Naive thymus-derived CD8-positive, alpha-beta T cell (primary cell): ENCODE results near the gene COMP. TPM values are rescaled to one million over a fixed set of nuclear protein-coding genes. Genes with fewer than 3 reads are reported as not detected.
A peak's percentile ranks its signal among the peaks of the same experiment; 100 is the strongest.

Experiments used
- ATAC-seq, 2 donors: fragments of 150-1000 bp; cut with Tn5 transposase in 1 of 2; sonication (Bioruptor Pico), chemical (Tn5 transposase) in 1 of 2; 1 replicate in 1 of 2; 2 replicates in 1 of 2; pipeline ENCODE4 v1.10.0; 2021; ENCODE audit warnings: mild to moderate bottlenecking in 2 of 2, moderate library complexity in 2 of 2
- POLR2A ChIA-PET: fragments of 350-600 bp; sonication (Branson Sonifier 250); formaldehyde crosslinking; loops from one replicate; lab custom pipeline; 2021; ENCODE audit warnings: antibody characterized with exemption; lab: Charles Lee
- DNase-seq, 10 donors: peaks; one replicate each; pipeline versions ENCODE4 v3.0.0 to v3.0.0-alpha.2; 2020 to 2022
- H3K27ac Mint-ChIP-seq, 10 donors: one replicate each; pipeline ENCODE4 v1.8.0; 2020 to 2022; ENCODE audit warnings: mild to moderate bottlenecking in 10 of 10, mixed read lengths in 10 of 10, moderate library complexity in 4 of 10, inconsistent platforms in 1 of 10
- H3K27me3 Mint-ChIP-seq, 5 donors: one replicate each; pipeline ENCODE4 v1.8.0; 2021 to 2022; ENCODE audit warnings: mixed read lengths in 5 of 5
- H3K36me3 Mint-ChIP-seq, 3 donors: one replicate each; pipeline ENCODE4 v1.8.0; 2020 to 2022; ENCODE audit warnings: mixed read lengths in 3 of 3, mild to moderate bottlenecking in 2 of 3, inconsistent platforms in 1 of 3
- H3K4me1 Mint-ChIP-seq, 4 donors: one replicate each; pipeline ENCODE4 v1.8.0; 2021 to 2022; ENCODE audit warnings: mixed read lengths in 4 of 4
- H3K4me3 Mint-ChIP-seq, 10 donors: one replicate each; pipeline ENCODE4 v1.8.0; 2020 to 2022; ENCODE audit warnings: mild to moderate bottlenecking in 10 of 10, mixed read lengths in 10 of 10, moderate library complexity in 6 of 10, inconsistent platforms in 1 of 10
- H3K9me3 Mint-ChIP-seq, 9 donors: one replicate each; pipeline ENCODE4 v1.8.0; 2020 to 2022; ENCODE audit warnings: mixed read lengths in 9 of 9, mild to moderate bottlenecking in 3 of 9, inconsistent platforms in 1 of 9, moderate library complexity in 1 of 9
- polyA plus RNA-seq, 3 donors: library from polyadenylated mRNA; unstranded; fragments of 300-500 nt; fragmentation: Illumina TruSeq; gene quantifications; one replicate each; pipeline ENCODE4 v1.2.3, GENCODE V29; 2021
- total RNA-seq, 8 experiments: library from RNA in 2 of 8; stranded (reverse) in 2 of 8; gene quantifications; one replicate each; pipeline ENCODE4 v1.2.3 and lab custom pipeline; 2021 to 2026

COMP gene
- total and polyA plus RNA-seq, 5 experiments from 2014 or later: not detected

DNA sequence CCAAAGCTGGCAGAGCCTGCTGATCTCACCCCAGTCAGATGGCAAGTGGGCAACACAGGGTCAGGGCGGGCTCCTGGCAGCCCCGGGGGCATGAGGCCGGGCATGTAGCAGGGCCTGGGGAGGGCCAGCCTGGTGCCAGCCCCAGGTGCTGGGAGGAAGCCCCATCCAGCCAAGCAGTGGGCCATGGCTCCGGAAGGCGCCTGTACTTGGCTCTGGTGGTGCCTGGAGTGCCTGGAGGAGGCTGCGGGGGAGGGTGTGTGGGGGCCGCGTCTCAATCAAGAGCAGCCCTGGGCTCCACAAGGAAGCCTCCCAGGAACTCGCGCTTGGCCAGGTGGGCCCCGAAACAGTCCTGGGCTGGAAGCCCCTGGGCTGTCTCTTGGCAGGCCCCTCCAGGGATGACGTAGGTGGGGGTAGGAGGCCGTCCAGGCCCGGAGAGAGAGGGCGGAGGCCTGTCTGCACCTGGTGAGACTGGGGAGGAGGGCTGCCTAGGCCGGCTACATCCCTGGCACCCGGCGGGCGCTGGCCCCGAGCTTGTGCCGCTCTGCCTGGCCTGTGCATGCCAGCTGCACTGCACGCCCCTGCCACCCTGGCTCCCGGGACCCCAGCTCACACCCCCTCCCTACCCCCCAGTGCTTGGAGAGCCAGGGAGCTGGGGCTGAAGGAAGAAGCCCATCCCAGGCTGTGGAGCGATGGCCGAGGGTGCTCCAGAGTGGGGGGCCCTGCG, 45.9 kb downstream of the COMP start:
- DNase-seq (no peak), ATAC-seq (no peak)
- Mint-ChIP-seq H3K4me1 (no peaks in the 10 kb centered on the region), H3K4me3 (no peak overlapping the region), H3K36me3 (no peaks in the 10 kb centered on the region), H3K27ac (no peak overlapping the region), H3K27me3 (no peaks in the 10 kb centered on the region), H3K9me3 (no peaks in the 10 kb centered on the region)
- POLR2A ChIA-PET: interaction anchor here (0.5 kb wide), 1 partner anchor 105 kb away, joined by 4 read pairs; no protein-coding TSS in a partner anchor

GRCh38 chr19:18743784-18744418, 47.2 kb downstream of the COMP start:
- Mint-ChIP-seq H3K27ac (peak overlapping the region in 1 of 10 donors; percentile 56), H3K4me3 (no peak overlapping the region), H3K27me3 (no peaks in the 10 kb centered on the region), H3K36me3 (no peaks in the 10 kb centered on the region), H3K9me3 (no peaks in the 10 kb centered on the region), H3K4me1 (no peaks in the 10 kb centered on the region)
- POLR2A ChIA-PET: no interaction called here
- DNase-seq: no peak
- no peak for ATAC-seq

- DNase-seq: no peak
- POLR2A ChIA-PET: no interaction called here
- Mint-ChIP-seq H3K36me3 (no peaks in the 10 kb centered on the region), H3K27me3 (no peaks in the 10 kb centered on the region), H3K4me3 (no peak overlapping the region), H3K27ac (no peak overlapping the region), H3K9me3 (no peaks in the 10 kb centered on the region), H3K4me1 (peaks cover 0 to 2% (median 0%) of the 10 kb centered on the region in 4 donors)
- no peak for ATAC-seq
These were observed 48.0 kb downstream of the COMP start for GRCh38 chr19:18742838-18743783.

- Mint-ChIP-seq H3K9me3 (no peaks in the 10 kb centered on the region), H3K4me1 (peaks cover 0 to 6% (median 1%) of the 10 kb centered on the region in 4 donors), H3K27me3 (no peaks in the 10 kb centered on the region), H3K27ac (no peak overlapping the region), H3K4me3 (no peak overlapping the region), H3K36me3 (no peaks in the 10 kb centered on the region)
- ATAC-seq: no peak
- no peak for DNase-seq
- POLR2A ChIA-PET: no interaction called here
These were observed 48.8 kb downstream of the COMP start for GRCh38 chr19:18742324-18742723.

DNA sequence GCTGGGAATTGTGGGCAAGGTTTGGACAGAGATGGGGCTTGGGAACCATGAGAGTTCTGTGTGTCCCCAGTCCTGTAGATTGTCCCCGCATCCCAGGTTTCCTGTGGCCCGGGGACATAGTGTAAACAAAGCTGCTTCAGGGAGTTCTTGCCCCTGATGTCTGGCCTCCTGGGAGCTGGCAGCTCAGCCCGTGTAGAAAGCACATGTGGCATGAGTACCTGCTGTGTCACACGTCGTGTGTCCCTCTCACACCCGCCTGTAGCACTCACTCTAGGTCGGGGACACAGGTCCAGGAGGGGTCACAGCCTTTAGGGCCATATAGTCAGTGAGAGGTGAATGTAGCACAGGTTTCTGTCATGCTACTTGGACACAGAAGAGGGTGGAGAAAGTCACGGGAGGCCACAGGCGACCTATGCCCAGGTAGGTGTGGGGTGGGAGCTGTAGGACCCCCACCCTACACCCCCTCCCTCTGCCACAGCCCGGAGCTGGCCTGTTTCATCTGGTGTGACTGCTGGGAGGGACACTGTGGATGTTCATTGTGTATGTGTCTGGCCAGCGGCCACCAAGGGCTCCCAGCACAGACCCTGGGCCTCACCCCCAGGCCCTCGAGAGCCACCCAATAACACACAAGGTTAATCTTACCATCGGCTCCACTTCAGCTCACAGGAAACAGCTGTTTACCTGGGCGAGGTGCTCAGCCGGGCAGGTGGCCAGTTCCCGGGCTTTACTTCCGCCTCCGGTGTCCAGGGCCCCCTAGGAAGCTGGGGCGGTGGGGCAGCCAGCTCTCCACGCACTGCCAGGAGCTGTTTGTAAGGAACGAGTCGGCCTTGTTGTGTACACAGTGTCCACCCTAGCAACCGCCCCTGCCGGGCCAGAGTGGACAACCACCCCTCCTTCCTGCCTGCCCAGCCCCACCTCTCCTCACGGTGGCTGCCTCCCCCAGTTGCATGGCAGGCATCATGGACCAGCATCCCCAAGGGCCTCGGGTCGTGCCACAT, 49.7 kb downstream of the COMP start:
- no peaks in the 10 kb centered on the region for H3K27me3 Mint-ChIP-seq
- H3K36me3 Mint-ChIP-seq: no peaks in the 10 kb centered on the region
- peak overlapping the region in 1 of 10 donors; percentile 62 for H3K27ac Mint-ChIP-seq
- H3K4me1 Mint-ChIP-seq: peaks cover 0 to 6% (median 1%) of the 10 kb centered on the region in 4 donors
- POLR2A ChIA-PET: no interaction called here
- DNase-seq: no peak
- no peak for ATAC-seq
- no peak overlapping the region for H3K4me3 Mint-ChIP-seq
- H3K9me3 Mint-ChIP-seq: no peaks in the 10 kb centered on the region

DNA sequence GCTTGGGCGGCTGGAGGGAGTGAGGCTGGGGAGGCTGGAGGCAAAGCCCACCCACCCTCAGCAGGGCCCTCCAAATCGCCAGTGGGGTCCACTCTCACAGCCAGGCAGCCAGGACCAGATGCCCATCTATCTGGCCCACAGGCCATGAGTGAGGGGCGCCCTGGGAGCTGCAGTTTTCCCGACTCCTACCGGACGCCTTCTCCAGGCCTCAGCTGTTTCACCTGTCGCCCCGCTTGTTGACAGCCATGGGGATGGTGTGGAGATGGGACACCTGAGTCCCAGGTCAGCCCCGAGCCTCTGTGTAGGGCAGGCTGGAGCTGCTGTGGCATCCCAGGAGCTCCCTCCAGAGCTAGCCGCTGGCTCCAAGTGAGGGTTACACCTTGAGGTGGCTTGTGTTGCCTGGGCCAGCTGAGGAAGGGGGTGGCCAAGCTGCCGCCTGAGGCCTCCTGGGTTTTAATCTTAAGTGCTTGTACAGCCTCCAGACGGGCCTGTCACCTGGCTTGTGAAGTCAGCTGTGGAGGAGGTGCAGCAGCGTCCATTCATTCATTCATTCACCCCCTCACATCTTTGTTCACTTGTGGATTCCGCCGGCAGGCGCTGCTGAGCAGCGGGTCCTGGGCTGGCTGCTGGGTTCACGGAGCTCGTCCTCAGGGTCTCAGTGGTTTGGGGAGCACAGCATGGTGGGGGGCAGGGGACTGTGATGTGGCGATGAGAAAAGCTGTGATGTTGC, 52.0 kb downstream of the COMP start:
- H3K4me1 Mint-ChIP-seq: peaks cover 0 to 6% (median 1%) of the 10 kb centered on the region in 4 donors
- POLR2A ChIA-PET: interaction anchor here (1.0 kb wide), 1 partner anchor 9 kb away, joined by 4 read pairs; no protein-coding TSS in a partner anchor
- DNase-seq: no peak
- ATAC-seq: no peak
- peak overlapping the region in 1 of 10 donors; percentile 44 for H3K27ac Mint-ChIP-seq
- H3K36me3 Mint-ChIP-seq: no peaks in the 10 kb centered on the region
- H3K9me3 Mint-ChIP-seq: no peaks in the 10 kb centered on the region
- no peaks in the 10 kb centered on the region for H3K27me3 Mint-ChIP-seq
- no peak overlapping the region for H3K4me3 Mint-ChIP-seq

DNA sequence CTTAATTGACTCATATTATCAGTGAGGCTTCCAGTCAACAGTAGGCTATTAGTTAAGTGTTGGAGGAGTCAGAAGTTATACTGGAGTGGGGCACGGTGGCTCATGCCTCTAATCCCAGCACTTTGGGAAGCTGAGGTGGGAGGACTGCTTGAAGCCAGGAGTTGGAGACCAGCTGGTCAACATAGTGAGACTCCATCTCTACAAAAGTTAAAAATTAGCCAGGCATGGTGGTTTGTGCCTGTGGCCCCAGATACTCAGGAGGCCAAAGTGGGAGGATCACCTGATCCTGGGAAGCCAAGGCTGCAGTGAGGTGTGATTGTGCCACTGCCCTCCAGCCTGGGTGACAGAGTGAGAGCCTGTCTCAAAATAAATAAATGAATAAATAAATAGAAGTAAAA, 53.2 kb downstream of the COMP start:
- Mint-ChIP-seq H3K4me3 (no peak overlapping the region), H3K9me3 (no peaks in the 10 kb centered on the region), H3K27ac (peak overlapping the region in 1 of 10 donors; percentile 29), H3K36me3 (peaks cover 0 to 4% (median 0%) of the 10 kb centered on the region in 3 donors), H3K4me1 (peaks cover 2 to 9% (median 4%) of the 10 kb centered on the region in 4 donors), H3K27me3 (no peaks in the 10 kb centered on the region)
- POLR2A ChIA-PET: no interaction called here
- DNase-seq (no peak), ATAC-seq (no peak)

DNA sequence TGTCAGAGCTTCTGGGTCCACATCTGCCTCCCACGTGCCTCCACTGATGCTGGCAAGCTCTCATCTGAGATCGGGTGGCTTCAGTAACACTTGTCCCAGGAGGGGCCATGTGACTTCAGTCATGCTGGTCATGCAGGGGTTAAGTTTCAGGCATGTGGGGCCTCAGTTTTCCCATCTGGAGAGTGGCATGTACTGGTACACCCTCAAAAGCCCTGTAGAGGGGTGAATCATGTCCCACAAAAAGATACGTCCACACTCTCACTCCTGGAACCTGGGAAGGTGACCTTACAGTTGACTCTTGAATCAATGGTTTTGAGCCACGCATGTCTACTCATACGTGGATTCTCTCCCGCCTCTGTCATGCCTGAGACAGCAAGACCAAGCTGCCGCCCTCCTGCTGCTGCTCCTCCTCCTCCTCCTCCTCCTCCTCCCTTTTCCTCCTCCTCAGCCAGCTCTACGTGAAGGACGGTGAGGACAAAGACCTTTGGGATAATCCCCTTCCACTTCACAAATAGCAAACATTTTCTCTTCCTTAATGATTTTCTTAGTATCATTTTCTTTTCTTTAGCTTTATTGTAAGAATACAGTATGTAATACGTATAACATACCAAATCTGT, 53.7 kb downstream of the COMP start:
- Mint-ChIP-seq H3K27ac (peak overlapping the region in 1 of 10 donors; percentile 29), H3K27me3 (no peaks in the 10 kb centered on the region), H3K36me3 (peaks cover 0 to 4% (median 0%) of the 10 kb centered on the region in 3 donors), H3K9me3 (no peaks in the 10 kb centered on the region), H3K4me3 (no peak overlapping the region), H3K4me1 (peaks cover 2 to 9% (median 6%) of the 10 kb centered on the region in 4 donors)
- POLR2A ChIA-PET: no interaction called here
- ATAC-seq (no peak), DNase-seq (no peak)

- peaks cover 2 to 13% (median 9%) of the 10 kb centered on the region in 4 donors for H3K4me1 Mint-ChIP-seq
- no peaks in the 10 kb centered on the region for H3K27me3 Mint-ChIP-seq
- no peak overlapping the region for H3K27ac Mint-ChIP-seq
- DNase-seq (no peak), ATAC-seq (no peak)
- no peaks in the 10 kb centered on the region for H3K9me3 Mint-ChIP-seq
- POLR2A ChIA-PET: interaction anchor here (0.6 kb wide), 1 partner anchor 19 kb away, joined by 5 read pairs; no protein-coding TSS in a partner anchor
- H3K4me3 Mint-ChIP-seq: no peak overlapping the region
- H3K36me3 Mint-ChIP-seq: peaks cover 0 to 4% (median 0%) of the 10 kb centered on the region in 3 donors
These were observed 54.4 kb downstream of the COMP start for GRCh38 chr19:18736415-18737336.

DNA sequence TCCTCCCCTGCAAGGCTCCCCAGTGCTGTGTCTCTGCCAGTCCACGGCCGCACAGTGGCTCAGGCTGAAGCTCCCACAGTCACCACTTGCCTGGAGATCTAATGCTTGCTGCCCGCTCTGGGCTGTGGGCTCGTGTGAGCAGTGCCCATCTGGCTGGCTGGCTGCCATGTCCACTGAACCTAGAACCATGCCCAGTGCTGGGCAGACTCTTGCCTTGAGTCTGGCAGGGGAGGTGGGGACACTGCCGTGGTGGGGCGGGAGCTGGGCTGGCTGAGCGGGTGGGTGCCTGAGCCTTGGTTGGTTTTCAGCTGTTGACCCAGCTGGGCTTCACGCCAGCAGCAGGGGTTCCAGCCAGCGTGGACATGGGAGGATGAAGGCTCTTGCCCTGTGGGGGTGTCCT, 55.4 kb downstream of the COMP start:
- ATAC-seq: no peak
- Mint-ChIP-seq H3K4me3 (no peak overlapping the region), H3K27ac (peak overlapping the region in 2 of 10 donors; percentile 34 to 40), H3K27me3 (no peaks in the 10 kb centered on the region), H3K4me1 (peaks cover 2 to 15% (median 10%) of the 10 kb centered on the region in 4 donors), H3K36me3 (peaks cover 0 to 7% (median 0%) of the 10 kb centered on the region in 3 donors), H3K9me3 (no peaks in the 10 kb centered on the region)
- no peak for DNase-seq
- POLR2A ChIA-PET: interaction anchor here (0.6 kb wide), 1 partner anchor 20 kb away, joined by 5 read pairs; no protein-coding TSS in a partner anchor
